Activated naive CD4-positive, alpha-beta T cell treated with anti-CD3 and anti-CD28 coated beads, Interleukin-2, amount 10 ng/mL, durations not matched to agents 7 days and 5 days (primary cell): ENCODE results near the gene NPC1L1.

Experiments used
- CTCF ChIA-PET: fragments of 350-600 bp; sonication (Branson Sonifier 250); formaldehyde crosslinking; loops from one replicate; lab custom pipeline; 2021; ENCODE audit warnings: antibody characterized with exemption; lab: Charles Lee
- DNase-seq: peaks from one replicate; pipeline ENCODE4 v3.0.0-alpha.2; 2020
- H3K27ac Mint-ChIP-seq: one replicate; pipeline ENCODE4 v1.8.0; 2021; ENCODE audit warnings: mild to moderate bottlenecking, moderate library complexity, mixed read lengths
- H3K27me3 Mint-ChIP-seq: one replicate; pipeline ENCODE4 v1.8.0; 2021; ENCODE audit warnings: mild to moderate bottlenecking, mixed read lengths
- H3K36me3 Mint-ChIP-seq: one replicate; pipeline ENCODE4 v1.8.0; 2021; ENCODE audit warnings: mixed read lengths
- H3K4me1 Mint-ChIP-seq: one replicate; pipeline ENCODE4 v1.8.0; 2021; ENCODE audit warnings: mixed read lengths
- H3K4me3 Mint-ChIP-seq: one replicate; pipeline ENCODE4 v1.8.0; 2021; ENCODE audit warnings: mild to moderate bottlenecking, moderate library complexity, mixed read lengths
- H3K9me3 Mint-ChIP-seq: one replicate; pipeline ENCODE4 v1.8.0; 2021; ENCODE audit warnings: mixed read lengths

Gene NPC1L1

GRCh38 chr7:44476313-44476712 lies 64.8 kb downstream of the NPC1L1 start:
- Mint-ChIP-seq H3K27me3 (no peaks in the 10 kb centered on the region), H3K9me3 (no peaks in the 10 kb centered on the region), H3K4me1 (peaks cover 25% of the 10 kb centered on the region), H3K36me3 (peaks cover 57% of the 10 kb centered on the region), H3K27ac (no peak overlapping the region), H3K4me3 (no peak overlapping the region)
- DNase-seq = no peak
- CTCF ChIA-PET = interaction anchor here (1.0 to 3.3 kb wide), 4 partner anchors 10 to 262 kb away, joined by 4 to 26 read pairs (median 6); no protein-coding TSS in a partner anchor

- no peak for DNase-seq
- CTCF ChIA-PET = interaction anchor here (3.3 kb wide), 1 partner anchor 232 kb away, joined by 26 read pairs; no protein-coding TSS in a partner anchor
- Mint-ChIP-seq H3K36me3 (peaks cover 49% of the 10 kb centered on the region), H3K27me3 (no peaks in the 10 kb centered on the region), H3K27ac (no peak overlapping the region), H3K4me3 (no peak overlapping the region), H3K4me1 (peaks cover 16% of the 10 kb centered on the region), H3K9me3 (no peaks in the 10 kb centered on the region)
Observed at GRCh38 chr7:44473295-44473694, 67.8 kb downstream of the NPC1L1 start.

- CTCF ChIA-PET = no interaction called here
- Mint-ChIP-seq H3K36me3 (peaks cover 53% of the 10 kb centered on the region), H3K27ac (no peak overlapping the region), H3K4me3 (no peak overlapping the region), H3K9me3 (no peaks in the 10 kb centered on the region), H3K27me3 (no peaks in the 10 kb centered on the region), H3K4me1 (peaks cover 18% of the 10 kb centered on the region)
- DNase-seq = no peak
Observed at GRCh38 chr7:44472843-44473242, 68.3 kb downstream of the NPC1L1 start.

GRCh38 chr7:44471850-44472249 lies 69.3 kb downstream of the NPC1L1 start:
- Mint-ChIP-seq H3K4me3 (no peak overlapping the region), H3K4me1 (peaks cover 18% of the 10 kb centered on the region), H3K36me3 (peaks cover 58% of the 10 kb centered on the region), H3K9me3 (no peaks in the 10 kb centered on the region), H3K27me3 (no peaks in the 10 kb centered on the region), H3K27ac (peak overlapping the region; percentile 4)
- CTCF ChIA-PET = interaction anchor here (2.6 kb wide), 1 partner anchor 231 kb away, joined by 14 read pairs; no protein-coding TSS in a partner anchor
- no peak for DNase-seq

GRCh38 chr7:44471436-44471835 lies 69.7 kb downstream of the NPC1L1 start:
- peaks cover 19% of the 10 kb centered on the region for H3K4me1 Mint-ChIP-seq
- no peak overlapping the region for H3K4me3 Mint-ChIP-seq
- no peak overlapping the region for H3K27ac Mint-ChIP-seq
- CTCF ChIA-PET = interaction anchor here (2.6 kb wide), 1 partner anchor 230 kb away, joined by 14 read pairs; no protein-coding TSS in a partner anchor
- H3K27me3 Mint-ChIP-seq = no peaks in the 10 kb centered on the region
- DNase-seq = no peak
- no peaks in the 10 kb centered on the region for H3K9me3 Mint-ChIP-seq
- peaks cover 56% of the 10 kb centered on the region for H3K36me3 Mint-ChIP-seq

- Mint-ChIP-seq H3K4me3 (no peak overlapping the region), H3K27ac (no peak overlapping the region), H3K9me3 (no peaks in the 10 kb centered on the region), H3K36me3 (peaks cover 57% of the 10 kb centered on the region), H3K27me3 (no peaks in the 10 kb centered on the region), H3K4me1 (peaks cover 21% of the 10 kb centered on the region)
- no peak for DNase-seq
- CTCF ChIA-PET = interaction anchor here (2.6 kb wide), 1 partner anchor 230 kb away, joined by 14 read pairs; no protein-coding TSS in a partner anchor
Observed at GRCh38 chr7:44470628-44471245, 70.4 kb downstream of the NPC1L1 start.

- peaks cover 60% of the 10 kb centered on the region for H3K36me3 Mint-ChIP-seq
- no peak overlapping the region for H3K4me3 Mint-ChIP-seq
- H3K9me3 Mint-ChIP-seq = no peaks in the 10 kb centered on the region
- no peak overlapping the region for H3K27ac Mint-ChIP-seq
- peaks cover 27% of the 10 kb centered on the region for H3K4me1 Mint-ChIP-seq
- CTCF ChIA-PET = interaction anchor here (0.6 to 2.6 kb wide), 2 partner anchors 38 to 229 kb away, joined by 3 to 14 read pairs; no protein-coding TSS in a partner anchor
- no peak for DNase-seq
- no peaks in the 10 kb centered on the region for H3K27me3 Mint-ChIP-seq
Observed at GRCh38 chr7:44470135-44470479, 71.0 kb downstream of the NPC1L1 start.

GRCh38 chr7:44469461-44470134 lies 71.5 kb downstream of the NPC1L1 start:
- CTCF ChIA-PET = interaction anchor here (0.6 to 2.6 kb wide), 2 partner anchors 38 to 229 kb away, joined by 3 to 14 read pairs; no protein-coding TSS in a partner anchor
- H3K4me1 Mint-ChIP-seq = peaks cover 30% of the 10 kb centered on the region
- H3K36me3 Mint-ChIP-seq = peaks cover 61% of the 10 kb centered on the region
- H3K9me3 Mint-ChIP-seq = no peaks in the 10 kb centered on the region
- H3K27me3 Mint-ChIP-seq = no peaks in the 10 kb centered on the region
- H3K27ac Mint-ChIP-seq = no peak overlapping the region
- no peak for DNase-seq
- H3K4me3 Mint-ChIP-seq = no peak overlapping the region

GRCh38 chr7:44467217-44467548 lies 73.9 kb downstream of the NPC1L1 start:
- no peaks in the 10 kb centered on the region for H3K9me3 Mint-ChIP-seq
- CTCF ChIA-PET = interaction anchor here (1.1 to 2.5 kb wide), 4 partner anchors 8 to 225 kb away, joined by 3 to 9 read pairs (median 6); no protein-coding TSS in a partner anchor
- H3K27ac Mint-ChIP-seq = no peak overlapping the region
- no peaks in the 10 kb centered on the region for H3K27me3 Mint-ChIP-seq
- H3K4me1 Mint-ChIP-seq = peaks cover 43% of the 10 kb centered on the region
- DNase-seq = no peak
- no peak overlapping the region for H3K4me3 Mint-ChIP-seq
- peaks cover 61% of the 10 kb centered on the region for H3K36me3 Mint-ChIP-seq

- Mint-ChIP-seq H3K27me3 (no peaks in the 10 kb centered on the region), H3K9me3 (no peaks in the 10 kb centered on the region), H3K36me3 (peaks cover 62% of the 10 kb centered on the region), H3K27ac (no peak overlapping the region), H3K4me1 (peaks cover 49% of the 10 kb centered on the region), H3K4me3 (no peak overlapping the region)
- CTCF ChIA-PET = interaction anchor here (0.7 to 2.5 kb wide), 5 partner anchors 9 to 225 kb away, joined by 3 to 9 read pairs (median 6); no protein-coding TSS in a partner anchor
- DNase-seq = no peak
Observed at GRCh38 chr7:44466300-44467216, 74.6 kb downstream of the NPC1L1 start.

- Mint-ChIP-seq H3K4me3 (no peak overlapping the region), H3K36me3 (peaks cover 60% of the 10 kb centered on the region), H3K27me3 (no peaks in the 10 kb centered on the region), H3K9me3 (no peaks in the 10 kb centered on the region), H3K4me1 (peaks cover 59% of the 10 kb centered on the region), H3K27ac (no peak overlapping the region)
- no peak for DNase-seq
- CTCF ChIA-PET = interaction anchor here (0.7 to 2.5 kb wide), 3 partner anchors 10 to 59 kb away, joined by 3 to 9 read pairs (median 7); no protein-coding TSS in a partner anchor
Observed at GRCh38 chr7:44465490-44465889, 75.6 kb downstream of the NPC1L1 start.

- H3K4me1 Mint-ChIP-seq = peaks cover 72% of the 10 kb centered on the region
- H3K27me3 Mint-ChIP-seq = no peaks in the 10 kb centered on the region
- peaks cover 55% of the 10 kb centered on the region for H3K36me3 Mint-ChIP-seq
- no peak for DNase-seq
- H3K27ac Mint-ChIP-seq = no peak overlapping the region
- H3K9me3 Mint-ChIP-seq = no peaks in the 10 kb centered on the region
- no peak overlapping the region for H3K4me3 Mint-ChIP-seq
- CTCF ChIA-PET = interaction anchor here (0.8 to 1.2 kb wide), 4 partner anchors 10 to 114 kb away, joined by 3 to 4 read pairs (median 3); no protein-coding TSS in a partner anchor
Observed at GRCh38 chr7:44463169-44463808, 77.8 kb downstream of the NPC1L1 start.
